HG03439 (cell line): ENCODE data around the gene EHF.

Experiments
- ATAC-seq: cut with Tn5 transposase; IDR thresholded peaks from one replicate; pipeline ENCODE4 v1.9.1; 2021; ENCODE audit warnings: mild to moderate bottlenecking, moderate library complexity; ENCODE audit not compliant: unreplicated experiment

Gene EHF

DNA sequence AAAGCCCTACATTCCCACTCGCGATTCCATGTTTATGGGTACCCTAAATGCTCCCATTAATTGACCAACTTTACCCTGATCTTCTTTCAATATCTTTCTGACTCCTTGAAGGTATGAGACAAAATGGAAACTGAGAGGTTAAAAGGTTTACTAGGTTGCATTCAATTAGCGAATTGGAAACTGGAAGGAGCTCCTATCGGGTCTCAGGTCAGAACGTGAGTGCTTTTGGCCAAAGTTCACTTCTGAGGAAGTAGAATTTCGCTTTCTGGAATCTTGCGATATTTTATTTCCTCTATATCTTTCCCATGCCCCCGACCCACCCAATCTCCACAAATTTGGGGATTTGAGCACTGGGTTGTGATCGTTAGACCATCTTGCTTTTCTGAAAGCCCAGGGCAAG, 2.6 kb downstream of the EHF start:
- no peak for ATAC-seq

DNA sequence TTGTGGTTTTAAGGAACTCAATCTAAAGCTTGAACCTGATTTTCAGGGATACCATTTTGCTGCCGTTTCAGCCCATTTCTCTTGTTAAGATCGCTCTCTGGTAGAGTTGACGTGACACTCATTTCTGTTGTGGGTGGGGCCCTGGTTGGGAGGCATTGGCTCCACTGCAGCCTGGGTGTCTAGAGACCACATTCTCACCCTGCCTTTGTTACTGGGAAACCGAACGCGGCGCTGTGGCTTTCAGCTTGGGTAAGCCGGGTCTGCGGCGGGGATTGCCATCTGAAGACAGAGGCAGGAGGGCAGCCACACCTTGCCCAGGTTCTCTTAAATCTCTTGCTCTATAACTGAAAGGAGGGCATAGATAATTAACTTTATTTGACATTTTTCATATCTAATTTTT, 3.2 kb downstream of the EHF start:
- peak; percentile 73 for ATAC-seq

DNA sequence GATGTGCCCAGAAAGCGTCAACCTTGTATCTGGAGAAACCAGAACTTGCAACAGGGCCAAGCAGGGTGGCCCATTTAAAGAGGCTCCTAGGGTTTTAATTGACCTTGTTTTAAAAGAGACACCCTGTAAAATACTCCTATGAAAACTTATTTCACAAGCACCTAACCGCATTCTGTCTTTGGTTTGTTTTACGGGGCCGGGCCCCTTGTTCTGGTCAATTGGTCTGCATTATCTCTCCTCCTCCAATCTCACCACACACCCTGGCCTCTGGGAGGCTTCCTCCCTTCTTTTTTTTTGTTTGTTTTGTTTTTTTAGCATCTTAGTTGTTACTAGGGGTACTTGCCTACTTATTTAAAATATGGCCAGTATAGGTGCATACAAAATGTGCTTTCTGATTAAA, 4.7 kb downstream of the EHF start:
- no peak for ATAC-seq

DNA sequence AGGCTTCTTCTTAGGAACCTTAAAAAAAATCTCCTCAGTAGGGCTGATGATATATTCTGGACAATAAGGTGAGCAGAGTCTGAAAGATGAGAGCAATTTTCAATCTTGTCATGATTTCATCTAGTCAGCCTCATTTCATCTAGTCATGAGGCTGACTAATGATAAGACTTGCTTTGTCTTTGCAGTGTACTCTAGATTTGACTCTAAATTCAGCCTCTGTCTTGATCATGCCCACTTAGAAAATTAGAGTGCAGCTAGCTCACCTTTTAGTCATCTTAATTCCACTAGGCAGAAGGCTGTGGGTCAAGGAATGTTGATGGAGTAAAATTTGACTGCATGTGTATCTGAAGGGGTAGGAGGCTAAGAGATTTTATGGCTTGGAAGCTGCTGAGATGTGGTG, 5.5 kb downstream of the EHF start:
- ATAC-seq: no peak

DNA sequence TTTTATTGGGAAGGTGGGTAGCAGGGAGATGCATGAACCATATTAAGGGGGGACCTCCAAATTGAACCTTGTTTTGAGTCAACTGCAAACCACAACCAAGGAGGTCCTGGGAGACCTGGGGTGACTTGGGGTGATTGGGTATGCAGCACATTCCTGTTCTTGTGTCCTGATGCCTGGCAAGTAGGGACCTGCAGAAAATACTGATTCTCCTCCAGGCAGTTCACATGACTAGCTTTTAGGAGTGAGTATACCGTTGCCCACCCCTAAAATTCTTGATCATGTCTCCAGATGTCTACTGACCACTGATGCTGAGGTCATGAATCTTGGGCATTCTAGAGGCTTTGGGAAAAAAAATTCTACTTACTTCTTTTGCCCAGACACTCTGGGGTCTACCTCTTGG, 6.3 kb downstream of the EHF start:
- ATAC-seq: no peak

DNA sequence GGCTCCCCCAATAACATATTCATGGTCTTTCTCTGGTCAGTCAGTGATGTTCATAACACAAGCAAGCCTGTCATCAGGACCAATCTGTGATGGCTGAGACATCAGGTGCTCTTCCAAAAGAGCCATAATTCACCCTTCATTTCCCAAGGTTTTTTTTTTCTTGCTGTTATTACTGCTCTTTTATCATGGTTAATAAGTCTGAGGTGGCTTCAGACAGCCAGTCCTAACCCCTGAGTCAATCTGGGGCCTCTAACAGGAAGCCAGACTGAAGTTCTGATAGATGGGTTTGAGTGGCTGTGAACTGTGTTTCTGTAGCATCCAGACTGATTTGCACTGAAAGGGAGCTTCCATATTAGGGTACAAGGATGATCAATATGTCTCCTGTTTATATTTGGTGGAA, 8.8 kb downstream of the EHF start:
- ATAC-seq: no peak

DNA sequence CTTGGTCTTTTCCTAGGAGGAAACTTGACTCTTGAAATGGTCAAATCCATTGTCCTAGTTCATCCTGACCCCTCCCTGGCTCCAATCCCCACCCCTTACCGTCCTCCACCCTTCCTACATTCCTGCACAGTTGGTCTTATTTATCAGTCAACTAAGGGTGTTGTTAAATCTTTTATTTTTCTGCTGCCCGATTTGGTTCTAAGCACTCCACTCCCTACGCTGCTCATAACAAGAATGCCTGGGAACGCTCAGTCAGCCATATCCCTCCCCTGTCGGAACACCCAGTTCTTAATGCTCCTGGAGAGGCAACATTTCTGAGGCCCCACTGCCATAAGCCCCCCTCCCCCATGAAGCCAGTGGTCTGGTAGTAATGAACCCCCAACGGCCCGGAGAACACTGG, 9.7 kb downstream of the EHF start:
- ATAC-seq: no peak

DNA sequence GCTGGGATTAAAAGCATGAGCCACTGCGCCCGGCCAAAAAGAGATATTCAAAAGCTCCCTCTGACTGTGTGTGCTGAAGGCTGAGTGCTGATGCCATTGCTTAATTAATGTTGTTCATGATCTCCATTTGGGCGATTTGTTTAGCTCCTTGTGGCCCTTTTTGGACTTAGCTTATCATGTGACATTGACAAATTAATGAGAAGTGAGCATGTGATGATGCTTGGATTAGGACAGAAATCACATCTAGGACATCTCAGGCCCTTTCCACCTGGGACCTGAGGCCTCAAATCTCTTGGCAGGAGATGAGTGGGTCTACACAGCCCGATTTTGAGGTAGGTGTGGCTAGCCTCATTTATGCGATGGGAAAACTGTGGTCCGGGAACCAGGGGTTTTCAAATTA, 10.4 kb downstream of the EHF start:
- no peak for ATAC-seq

DNA sequence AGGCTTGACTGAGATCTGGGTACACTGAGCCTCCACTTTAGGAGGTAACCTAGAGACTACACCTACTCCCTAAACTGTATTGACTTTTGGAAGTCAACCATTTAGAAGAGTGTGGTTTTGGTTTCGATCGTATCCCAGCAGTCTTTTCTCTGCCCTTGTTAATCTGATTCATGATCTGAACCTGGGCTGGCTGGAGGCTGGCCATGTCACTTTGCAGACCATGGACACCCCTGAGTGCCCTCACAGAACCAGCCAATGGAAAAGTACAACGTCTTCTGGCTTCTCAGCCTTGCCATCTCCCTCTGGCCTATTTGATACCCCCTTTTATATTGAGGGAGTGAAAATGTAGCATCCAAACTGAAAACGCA, 10.8 kb downstream of the EHF start:
- no peak for ATAC-seq

DNA sequence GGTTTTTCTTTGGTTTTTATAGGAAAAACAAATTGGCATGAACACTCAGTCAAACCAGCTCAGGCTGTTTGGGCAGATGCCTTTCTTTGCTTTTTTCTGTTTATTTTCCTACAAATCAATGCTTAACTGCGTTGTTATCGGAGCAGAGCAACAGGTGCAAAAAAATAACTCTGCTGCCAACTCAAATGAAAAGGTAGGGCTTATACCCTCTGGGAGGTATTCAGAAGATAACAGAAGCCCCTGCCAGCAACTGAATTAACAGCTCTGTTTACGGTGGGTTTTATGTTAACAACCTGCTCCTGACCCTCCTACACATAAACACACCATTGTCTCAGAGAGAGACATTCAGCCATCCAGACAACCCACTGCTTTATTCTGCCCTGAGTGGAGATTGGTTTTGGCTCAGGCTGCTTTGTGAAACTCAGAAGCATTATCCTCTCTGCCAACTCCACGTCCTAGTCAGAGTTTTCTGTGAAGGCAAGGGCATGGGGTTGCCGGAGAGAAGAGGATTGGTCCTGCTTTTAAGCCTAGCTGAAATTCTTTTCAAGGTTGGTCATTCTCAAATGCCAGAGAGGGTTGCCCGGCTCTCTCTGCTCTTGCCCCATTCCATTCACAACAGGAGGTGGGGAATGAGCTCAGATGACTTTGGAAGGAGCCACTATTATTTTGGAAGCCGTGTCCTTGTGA, 11.4 kb downstream of the EHF start:
- ATAC-seq: no peak

DNA sequence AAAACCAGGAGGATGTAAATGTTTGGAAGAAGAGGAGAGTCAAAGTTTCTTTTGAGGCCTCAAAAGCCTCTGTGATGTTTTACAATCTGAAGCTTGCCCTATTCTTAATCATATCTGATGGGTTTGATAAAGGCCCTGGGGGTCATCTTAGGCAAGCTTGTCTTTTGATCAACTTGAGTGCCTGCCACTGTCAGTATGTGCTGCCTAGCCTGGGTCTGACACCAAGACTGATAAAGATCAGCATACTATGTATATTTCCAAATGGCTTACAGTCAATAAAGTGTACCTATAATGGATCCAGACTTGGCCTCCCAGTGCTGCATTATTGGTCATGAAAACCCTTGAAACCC, 12.7 kb downstream of the EHF start:
- no peak for ATAC-seq

DNA sequence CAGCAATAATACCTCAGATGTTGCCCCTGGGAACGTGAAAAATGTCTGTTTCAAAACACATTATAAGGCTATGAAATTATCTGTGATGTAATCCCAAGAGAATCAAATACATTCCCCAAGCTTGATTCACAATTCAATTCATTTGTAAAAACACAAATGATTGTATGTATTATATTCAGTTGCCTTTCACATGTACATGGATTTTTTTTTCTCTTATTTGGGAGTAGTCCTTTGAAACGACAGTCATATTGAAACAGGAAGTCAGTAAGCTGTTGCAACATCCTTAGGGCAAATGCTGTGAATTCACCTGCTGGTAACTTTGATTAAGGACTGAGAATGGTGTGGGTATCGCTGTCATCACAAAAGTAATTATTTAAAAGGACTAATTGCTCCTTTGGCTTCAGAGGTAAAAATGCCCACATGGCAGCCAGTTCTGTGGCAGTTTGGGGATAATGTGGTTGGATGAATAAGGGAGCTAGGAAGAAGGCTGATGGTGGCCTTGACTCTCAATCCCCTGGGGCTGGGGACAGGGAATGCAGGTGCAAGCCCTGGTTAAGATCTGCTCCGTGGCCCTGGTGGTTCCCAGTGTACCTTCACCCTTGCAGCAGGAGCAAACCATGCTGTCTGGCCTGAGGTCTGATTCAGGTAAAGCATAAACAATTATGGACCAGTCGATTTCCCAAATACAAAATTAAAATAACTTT, 13.2 kb downstream of the EHF start:
- ATAC-seq: peak; percentile 74

DNA sequence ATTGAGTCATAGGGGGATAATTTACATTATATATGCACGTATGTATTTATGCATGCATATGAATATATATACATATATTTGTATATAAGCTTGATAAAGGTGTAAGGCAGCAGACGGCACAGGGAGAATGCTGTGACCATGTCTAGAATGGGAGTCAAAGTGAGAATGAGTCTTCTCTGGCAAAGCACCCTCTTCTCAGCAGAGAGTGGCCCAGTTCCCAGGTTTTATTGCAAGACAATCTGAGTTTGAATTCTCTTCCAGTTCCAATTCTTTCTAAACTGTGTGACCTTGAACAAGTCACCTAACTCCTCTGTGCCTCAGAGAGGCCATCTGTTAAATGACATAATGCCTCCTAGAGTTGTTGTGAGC, 13.8 kb downstream of the EHF start:
- no peak for ATAC-seq

DNA sequence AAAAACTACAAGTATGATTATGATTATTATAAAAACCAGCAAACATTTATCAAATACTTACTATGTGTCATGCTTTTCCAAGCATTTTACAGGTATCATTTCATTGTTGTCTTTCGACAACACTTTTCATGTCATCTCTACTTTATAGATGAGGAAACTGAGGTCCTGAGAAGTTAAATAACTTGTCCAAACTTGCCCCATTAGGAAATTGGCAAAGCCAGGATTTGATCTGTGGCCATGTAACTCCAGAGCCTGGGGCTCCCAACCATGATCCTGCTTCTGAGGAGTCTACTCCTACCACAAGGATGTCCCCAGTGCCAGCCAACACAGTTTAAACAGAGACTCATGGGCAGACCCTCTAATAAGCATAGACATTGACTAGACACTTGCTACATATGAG, 15.2 kb downstream of the EHF start:
- ATAC-seq: no peak

DNA sequence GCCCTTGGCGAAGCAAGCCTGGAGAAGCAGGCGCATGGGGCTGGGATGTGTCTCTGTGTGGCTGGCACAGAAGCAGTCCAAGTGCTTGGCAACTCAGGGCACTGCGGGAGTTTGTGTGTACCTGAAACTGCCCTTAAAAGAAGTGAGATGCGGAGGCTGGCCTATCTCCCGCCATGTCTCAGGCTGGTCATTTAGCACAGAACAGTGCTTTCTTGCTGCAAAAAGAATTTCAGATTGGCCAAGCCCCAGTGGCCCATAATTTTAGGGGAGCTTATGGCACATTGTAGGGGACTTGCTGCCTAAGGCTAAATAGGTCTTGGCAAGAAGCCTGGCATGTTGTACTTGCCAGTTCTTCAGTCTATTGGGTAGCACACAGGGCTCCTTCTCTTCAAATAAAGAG, 16.4 kb downstream of the EHF start:
- ATAC-seq: no peak

DNA sequence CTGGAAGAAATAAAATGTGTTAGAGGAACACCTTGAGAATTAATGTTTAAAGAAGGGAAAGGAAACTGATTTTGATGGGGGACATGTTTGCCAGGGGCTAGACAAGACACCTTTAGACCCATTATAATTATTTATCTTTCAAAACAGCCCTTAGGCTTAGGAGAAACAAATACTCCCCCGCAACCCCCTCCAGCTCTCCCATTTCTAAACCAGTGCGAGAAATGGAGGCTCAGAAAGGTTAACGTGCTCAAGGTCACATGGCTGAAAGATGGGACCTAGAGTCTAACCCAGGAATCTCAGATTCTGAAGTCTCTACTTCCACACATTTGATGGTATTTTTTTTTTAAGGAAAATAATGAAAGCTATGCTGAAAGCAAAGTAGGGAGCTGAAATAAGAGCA, 18.0 kb downstream of the EHF start:
- ATAC-seq: no peak

DNA sequence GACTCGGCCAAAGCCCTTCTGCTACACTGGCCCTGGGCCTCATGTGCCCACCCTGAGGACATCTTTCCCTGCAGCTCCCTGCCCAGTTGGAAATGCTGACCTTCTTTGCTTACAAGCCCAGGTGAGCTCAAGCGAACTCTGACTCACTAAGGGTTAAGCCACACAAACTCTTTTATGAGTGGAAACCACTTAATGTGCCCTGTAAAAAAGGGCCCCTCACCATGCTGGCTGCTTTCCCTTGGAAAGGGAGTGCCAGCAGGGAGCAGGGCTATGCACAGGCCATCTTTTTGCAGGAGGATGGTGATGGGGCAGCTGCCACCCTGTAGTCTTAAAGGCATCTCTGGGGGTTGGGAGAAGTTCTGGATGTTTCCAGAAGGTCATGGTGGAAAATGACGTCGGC, 18.7 kb downstream of the EHF start:
- ATAC-seq: no peak

DNA sequence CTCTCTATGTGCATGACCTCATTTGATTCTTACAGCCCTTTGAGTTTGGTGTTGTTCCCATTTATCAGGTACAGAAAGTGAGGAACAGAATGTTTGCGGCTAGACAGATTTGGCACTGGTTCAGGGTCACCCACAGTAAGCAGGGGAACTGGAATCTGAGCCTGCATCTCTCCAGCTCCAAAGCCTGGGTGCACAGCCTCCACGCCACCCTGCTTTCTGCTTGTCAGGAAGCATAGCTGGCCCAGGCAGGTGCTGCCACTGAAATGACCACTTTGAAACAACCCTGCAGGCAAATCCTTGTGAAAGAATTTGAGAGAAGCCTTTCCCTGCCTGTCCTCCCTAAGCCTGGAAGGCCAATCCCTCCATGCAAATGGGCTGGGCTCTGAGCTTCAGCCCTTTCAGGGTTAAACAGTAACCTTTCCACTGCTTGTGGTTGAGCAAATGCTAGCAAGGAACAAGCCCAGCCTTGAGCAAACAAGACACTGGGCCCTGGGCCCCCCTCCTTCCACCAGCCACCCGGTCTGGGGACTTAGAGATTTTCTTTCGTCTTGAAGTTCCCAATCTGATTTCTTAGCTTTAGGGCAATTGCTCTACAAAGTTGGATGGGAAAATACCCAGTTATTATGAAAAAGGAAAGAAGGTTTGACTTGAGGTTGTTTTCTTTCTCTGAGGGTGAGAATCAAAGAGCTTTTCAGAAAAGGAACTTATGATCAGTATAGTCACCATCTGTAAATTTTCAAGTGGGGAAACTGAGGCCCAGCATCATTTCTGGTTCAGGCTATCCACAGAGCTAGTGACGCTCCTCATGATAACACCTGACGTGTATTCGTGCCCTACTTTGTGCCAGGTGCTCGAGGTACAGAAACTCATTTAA, 19.4 kb downstream of the EHF start:
- no peak for ATAC-seq

DNA sequence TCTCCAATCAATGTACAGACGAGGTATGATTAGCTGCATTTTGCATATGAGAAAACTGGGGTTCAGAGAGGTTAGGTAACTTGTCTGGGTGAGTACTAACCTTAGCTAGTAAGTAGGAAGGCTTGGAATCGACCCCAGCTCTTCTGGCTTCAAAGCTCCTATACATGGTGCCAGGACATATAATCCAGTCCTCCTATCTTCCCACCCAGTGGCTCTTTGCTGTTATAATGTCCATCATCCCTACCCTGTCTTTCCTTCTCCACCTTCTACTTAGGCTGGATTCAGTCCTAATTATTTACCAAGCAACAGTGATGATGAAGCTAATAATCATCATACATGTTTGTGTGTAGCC, 20.0 kb downstream of the EHF start:
- ATAC-seq: no peak

DNA sequence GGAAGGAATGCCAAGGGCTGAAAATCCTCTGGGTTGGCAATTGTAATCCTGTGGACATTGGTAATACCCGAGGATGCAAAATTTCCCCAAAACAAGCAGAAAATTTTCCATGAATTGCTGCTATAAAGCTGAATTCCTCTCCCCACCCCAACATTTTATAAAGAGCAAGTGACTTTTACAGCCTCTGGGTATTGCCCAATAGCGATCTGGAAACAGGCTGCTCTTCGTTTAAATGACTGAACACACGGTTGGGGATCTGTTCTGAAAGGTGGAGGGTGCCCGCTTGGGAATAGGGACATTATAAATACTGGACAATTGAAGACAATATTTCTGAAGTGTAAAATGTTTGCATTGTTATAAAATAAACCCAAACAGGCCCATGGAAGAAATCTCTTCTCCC, 20.6 kb downstream of the EHF start:
- no peak for ATAC-seq

DNA sequence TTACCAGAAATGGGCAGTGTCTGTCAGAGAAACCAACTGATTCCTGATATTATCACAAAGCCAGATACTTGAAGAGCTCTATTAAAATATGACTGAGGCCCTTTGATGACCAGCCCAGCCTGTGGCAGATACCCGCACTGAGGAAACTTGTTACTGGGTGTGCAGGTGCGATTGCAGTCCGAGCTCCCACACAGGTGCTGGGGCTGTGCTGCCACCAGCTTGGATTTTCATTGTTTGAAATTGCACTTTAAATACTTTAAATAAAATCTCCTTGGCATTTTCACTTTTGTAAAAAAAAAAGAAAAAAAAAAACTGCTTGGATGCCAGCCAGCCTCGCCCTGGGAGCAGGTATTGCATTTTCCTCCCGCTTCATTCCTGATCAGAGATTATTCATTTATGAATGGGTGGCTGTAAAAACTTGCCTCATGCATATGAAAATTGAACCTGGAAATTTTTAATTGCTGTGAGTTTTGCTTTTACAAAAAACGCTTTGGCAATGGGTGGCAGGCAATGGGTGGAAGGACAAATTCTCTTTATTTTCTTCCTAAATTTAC, 21.2 kb downstream of the EHF start:
- ATAC-seq: no peak

DNA sequence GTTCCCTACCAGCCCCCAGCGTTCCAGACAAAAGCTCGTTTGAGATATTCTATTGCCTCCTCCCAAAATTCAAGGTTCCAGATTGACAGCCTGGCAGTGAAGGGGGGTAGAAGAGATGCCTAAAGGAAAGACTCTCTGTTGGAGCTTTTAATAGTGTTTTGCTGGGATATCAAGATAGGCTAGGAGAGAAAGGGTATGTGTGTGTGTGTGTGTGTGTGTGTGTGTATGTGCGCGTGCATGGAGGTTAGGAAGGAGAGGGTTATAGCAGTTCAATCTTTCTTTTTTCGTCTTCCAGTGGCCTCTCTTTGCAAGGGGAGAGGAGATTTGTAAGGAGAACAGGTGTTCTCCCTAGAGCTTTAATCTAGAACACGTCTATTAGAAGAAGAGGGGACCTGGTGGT, 22.0 kb downstream of the EHF start:
- no peak for ATAC-seq
